NCI-H446 (cell line): ENCODE measurements around the gene MANSC4.

Experiments used
- DNase-seq, 2 experiments: peaks; one replicate each; lab custom pipeline; 2025; lab: John Stamatoyannopoulos, UW

Gene MANSC4

DNA sequence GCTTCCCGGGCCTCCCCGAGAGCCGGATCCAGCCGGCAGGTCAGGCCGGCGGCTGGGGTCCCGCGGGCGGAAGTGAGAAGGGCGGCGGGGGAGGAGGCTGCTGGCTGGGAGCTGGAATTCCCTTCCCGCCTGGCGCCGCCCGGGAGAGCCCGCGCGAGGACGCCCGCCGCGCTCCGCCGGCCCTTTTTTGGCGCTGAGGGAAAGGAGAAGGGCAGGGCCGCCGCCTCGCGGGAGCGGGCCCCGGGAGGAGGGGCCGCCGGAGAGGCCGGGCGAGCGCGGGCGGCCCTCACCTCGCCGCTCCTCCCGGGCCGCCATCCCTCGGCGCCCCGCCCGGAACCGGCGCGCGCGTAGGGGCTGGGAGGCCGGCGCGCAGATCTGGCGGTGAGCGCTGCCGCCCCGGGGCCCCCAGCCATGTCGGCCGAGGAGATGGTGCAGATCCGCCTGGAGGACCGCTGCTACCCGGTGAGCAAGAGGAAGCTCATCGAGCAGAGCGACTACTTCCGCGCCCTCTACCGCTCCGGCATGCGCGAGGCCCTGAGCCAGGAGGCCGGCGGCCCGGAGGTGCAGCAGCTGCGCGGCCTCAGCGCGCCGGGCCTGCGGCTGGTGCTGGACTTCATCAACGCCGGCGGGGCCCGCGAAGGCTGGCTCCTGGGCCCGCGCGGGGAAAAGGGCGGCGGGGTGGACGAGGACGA is at the start of gene MANSC4, which contains the start of gene KLHL42:
TSS of gene MANSC4 (minus strand) at position 317 of the 692 bp plus-strand sequence. CDS start 8,960 bp downstream, outside the sequence.
TSS of gene KLHL42 (plus strand) at position 314 of the 692 bp plus-strand sequence. CDS start at position 412, 98 bp downstream.
- DNase-seq = peak; percentile 13 to 71

DNA sequence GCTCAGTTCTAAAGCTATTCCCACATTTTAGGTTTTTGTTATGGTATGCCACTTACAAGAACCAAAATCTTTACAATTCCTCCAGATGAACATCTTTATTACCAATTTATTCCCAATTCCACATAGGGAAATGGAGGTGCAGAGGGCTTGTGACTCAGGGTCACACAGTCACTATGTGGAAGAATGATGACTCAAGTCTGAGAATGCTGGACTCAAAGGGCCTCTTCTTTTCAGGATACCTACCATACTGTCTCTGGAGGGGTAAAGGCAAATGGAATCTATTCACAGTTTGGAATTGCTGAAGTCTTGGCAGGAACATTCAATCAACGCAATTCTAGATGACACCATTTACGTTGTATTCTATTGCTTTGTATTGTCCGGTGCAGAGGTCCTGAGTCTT is 48.2 kb upstream of the MANSC4 start:
- no peak for DNase-seq

DNA sequence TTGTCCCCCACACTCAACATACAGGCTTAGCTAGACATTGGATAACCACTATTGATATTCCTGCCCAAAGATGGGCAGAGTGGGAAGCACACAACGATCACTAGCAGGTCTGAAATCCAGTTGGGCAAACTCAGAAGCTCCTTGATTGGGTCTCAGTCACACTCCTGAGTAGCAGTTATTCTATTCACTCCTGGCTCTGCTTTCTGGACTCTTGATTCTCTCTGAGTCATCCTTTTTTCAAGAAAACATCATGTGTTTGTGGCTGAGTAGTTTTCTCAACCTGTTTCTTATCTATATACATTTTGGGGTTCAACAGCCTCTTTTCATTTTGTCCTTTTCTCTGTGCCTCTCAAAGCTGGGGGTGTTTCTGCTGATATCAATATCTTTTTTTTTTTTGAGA is 46.0 kb upstream of the MANSC4 start:
- DNase-seq = no peak

DNA sequence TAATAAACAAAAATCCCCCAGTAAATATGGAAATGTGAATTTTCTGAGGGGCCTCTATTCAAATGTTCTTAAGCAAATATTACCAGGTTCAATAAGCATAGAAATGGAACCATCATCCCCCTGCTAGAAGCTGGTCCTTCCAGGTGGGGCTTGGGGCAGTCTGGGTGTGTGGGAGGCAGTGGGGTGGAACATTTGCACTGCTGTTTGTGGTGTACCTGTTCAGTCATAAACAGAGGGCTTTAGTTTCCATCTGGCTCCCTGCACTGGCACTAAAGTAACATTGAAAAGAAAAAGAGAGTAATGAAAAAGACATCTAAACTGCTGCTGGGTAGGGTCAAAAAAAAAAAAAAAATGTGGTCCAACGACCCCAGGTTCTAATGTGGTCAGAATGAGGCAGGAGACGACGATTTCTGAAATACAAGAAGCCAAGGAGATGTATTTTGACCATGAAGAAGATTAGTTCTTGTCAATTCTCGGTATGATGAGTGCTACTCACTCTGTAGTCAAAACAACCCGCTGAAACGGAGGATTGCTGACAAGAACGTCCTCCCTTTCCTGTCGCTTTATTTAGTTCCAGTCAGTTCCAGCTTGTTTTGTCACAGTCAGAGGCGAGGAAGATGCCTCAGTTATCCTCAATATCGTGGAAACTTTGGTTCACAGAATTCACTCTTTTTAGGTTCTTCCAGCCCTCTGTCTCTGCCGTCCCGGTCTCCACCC is 44.2 kb upstream of the MANSC4 start:
- no peak for DNase-seq

DNA sequence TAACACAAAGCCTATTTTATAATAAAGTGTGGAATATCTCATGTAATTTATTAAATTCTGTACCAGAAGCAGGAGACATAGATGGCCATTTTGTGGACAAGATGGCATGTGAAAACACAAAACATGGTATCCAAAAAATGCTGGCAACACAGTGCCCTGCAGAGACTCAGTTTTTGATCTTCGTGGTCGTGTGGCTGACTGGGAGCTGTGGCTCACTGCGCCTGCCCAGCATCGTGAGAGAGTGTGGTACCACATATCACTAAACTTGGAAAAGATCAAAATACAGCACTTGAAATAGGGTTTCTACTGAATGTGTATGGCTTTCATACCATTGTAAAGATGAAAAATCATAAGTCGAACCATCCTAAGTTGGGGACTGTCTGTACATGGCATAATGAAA is 43.0 kb upstream of the MANSC4 start:
- no peak for DNase-seq

DNA sequence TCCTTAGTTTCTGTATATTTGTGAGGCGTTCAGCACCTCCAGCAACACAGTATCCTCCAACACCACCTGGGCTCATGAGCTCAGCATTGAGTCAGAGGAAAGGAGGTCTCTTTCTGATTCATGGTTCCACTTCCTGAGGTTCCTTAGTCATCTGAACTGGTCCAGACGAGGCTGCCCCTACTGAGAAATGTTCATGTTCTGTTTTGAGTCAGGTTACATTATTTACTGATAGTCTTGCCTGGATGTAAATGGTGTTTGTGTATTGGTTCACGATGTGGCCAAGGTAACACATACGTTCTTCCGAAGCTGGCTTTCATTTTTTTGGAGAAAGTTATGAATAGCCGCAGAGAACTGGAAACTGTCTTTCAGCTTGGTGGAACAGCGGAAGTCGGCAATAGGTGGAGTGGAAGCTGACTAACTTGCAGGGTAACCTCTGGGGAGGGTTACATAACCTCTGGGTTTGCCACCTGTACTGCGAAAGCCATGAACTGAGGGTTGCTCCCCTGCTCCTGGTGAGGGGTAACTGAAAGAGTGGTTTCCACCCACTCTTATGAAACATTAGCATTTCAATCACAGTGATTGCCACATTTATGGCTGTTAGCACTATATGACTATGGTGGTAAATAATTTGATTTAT is 42.2 kb upstream of the MANSC4 start:
- DNase-seq = no peak

DNA sequence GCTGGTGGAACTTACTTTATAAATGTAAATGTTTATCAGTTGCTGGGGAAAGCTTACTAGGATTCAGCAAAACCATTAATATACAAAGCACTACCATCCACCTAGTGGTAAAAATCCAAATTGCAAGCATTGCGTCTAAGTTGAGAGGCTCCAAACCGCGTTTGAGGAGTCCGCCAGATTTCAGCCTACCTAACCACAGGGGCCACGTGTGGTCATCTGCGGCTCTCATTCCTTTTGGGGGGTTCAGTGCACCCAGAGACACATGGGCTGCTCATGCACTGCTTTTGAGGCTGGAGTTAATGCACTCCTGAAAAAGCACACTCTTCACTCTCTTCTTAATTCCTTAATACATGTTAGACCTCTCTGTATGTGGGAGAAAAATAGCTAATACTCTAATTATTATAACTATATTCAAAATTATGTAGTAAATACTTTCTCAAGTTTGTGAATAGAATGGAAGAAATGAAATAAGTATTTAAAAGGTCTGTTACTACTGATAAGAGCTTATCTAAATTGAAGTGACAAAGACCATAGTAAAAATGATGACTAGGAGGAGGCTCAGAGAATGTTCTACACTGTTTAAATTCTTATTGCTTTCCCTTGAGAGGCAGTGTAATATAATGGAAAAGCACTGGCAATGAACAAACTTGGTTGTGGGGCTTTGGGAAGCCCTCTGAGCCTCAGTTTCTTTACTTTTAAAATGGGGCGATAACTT is 41.4 kb upstream of the MANSC4 start:
- DNase-seq = peak in 1 of 2 experiments; percentile 63

DNA sequence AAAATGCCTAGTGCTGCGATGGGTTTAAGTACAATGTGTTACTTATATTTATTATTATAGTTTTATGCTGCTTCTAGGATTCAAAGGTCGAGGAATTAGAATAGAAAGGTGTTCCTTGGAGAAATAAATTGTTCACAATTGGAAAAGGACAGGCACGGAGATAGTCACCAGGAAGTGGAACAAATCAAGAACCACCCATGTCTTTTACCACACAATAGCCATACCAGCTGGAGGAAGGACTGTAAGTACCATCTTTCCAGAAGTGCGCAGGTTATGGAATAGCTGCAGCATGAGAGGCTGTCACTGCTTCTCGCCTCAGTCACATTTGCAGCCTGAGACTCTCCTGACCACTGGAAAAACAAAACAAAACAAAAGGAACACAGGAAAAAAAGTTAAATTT is 40.5 kb upstream of the MANSC4 start:
- no peak for DNase-seq

DNA sequence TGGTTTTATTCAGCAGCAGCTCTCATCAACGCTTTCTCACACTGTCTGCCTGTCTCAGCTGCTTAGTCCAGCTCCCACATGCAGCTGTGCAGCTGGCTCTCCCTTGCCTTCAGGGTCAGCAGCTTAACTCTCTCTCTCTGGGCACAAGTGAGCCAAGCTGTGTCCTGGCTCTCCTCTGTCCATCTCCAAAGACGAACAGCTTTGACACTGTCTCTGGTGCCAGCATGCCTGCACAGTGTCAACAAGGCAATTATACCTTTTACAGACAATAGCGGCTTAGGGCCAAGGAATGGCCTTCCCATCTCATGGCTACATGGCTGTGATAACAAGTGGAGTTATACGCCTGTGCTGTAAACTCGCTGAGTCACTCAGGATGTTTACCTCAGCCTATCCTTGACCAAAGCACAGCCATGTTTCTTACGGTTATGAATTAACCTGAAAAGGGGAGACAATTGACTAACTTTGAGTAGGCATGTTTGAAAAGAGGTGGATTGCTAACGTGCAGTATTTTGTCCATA is 38.4 kb upstream of the MANSC4 start:
- no peak for DNase-seq

DNA sequence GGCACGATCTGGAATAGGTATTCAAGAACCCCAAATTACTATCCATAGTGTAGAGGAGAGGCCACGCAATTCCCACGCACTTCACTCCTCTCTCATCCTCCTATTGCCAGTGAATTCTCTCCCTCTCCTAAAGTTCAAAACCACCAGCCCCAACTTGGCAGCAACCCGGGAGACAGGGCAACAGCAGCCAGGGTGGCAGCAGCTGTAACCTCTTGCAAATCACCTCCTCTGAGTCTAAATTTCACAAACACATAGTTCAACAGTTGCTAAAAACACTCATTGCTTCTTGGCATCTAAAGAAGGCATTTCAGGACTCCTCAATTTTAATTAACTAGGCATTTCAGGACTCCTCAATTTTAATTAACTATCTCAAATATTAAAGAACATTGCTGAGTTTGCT is 37.7 kb upstream of the MANSC4 start:
- DNase-seq = no peak

DNA sequence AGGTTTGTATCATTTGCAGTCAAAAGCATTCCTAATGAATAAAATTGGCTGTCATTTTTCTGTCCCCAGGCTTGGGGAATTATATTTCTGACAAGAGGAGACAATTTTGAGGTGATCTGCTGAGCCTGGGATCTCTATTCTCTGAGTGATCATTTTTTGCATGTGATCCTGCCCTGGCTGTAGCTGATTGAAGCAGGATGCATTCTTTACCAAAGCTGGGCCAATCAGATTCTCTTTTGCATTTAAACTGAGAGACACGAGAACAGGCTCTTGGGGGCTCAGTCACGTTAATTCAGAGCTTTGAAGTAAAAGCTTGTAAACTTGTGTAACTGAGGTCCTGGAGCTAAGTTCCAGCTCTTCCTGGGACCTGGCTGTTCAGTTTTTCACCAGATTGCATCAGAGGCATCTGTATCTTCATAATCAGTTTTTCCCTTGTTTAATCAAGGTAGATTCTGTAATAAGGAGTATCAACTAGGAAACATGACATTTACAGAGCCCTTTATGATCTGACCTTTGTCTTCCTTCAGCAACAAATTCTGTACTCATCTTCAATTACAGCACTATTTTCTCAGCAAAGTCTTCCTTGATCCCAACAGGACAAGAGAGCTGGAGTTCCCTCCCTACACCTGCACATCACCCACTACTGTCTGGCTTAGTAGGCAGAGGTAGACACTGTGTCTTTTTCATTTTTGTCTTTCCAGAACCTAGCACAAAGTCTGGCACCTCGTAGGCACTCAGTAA is 35.0 kb upstream of the MANSC4 start:
- DNase-seq = no peak

DNA sequence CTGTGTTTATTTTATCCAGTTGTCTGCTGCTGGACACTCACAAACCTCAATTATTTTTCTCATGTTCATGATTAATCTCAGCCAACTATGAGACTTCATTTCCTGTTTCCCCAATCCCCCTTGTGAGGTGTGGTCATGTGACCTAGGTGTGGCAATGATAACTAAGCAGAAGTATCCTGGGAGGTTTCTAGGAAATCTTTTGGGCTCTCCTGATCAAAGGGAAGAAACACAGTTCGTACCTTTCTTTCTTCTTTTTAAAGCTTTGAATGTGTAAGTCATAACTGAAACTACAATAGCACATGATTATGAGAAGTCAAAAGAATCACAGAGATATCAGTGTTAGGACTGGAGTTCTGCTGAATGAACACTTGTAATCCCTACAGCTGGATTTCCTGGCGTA is 34.4 kb upstream of the MANSC4 start:
- DNase-seq = no peak

DNA sequence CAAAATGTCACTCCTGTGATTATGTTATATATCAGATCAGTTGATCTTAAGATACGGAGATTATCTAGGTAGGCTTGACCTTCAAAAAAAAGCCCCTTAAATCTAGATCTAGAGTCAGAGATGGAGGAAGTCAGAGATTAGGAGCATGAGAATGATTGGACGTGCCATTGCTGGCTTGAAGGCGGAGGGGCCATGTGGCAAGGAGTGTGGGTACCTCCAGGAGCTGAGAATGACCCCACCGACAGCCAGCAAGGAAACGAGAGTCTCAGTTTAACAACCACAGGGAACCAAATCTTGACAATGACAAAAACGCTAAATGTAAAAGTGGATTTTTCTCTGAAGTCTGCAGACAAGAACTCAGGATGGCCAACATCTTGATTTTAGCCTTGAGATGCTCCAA is 32.5 kb upstream of the MANSC4 start:
- no peak for DNase-seq

DNA sequence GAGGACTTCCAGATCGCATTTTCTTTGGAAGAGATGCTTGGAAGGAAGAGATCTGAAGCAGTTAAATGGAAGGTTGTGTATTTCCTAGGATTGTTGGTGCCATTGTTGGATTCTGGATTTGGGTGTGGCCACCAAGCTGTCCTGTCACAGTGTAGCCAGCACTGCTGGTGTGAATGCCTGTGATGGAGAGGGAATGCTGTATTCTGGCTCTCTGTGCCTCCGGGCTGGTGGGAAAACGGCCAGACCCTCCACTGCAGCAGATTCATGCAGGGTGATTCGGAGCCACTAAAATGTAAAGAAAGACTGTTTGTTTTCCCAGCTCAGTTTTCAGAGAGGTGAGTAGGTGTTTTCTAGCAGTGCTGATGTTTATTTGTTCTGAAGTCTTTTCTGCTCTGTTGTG is 30.7 kb upstream of the MANSC4 start:
- no peak for DNase-seq

DNA sequence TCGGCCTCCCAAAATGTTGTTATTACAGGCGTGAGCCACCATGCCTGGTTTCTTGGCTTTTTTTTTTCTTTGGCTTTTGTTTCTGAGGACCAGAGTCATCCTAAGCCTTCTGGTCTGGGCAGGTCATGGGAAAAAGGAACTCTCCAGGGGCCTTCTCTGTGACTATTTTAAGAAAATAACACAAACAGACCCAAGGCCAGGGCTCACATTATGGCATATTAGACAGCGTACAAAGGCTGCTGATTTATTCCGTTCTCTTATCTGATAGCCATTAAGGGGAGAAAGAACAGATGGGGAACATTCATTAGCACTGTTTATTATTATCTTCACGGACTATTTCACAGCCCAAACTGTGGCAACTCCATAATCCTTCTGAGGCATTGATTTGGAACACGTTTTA is 28.8 kb upstream of the MANSC4 start:
- peak in 1 of 2 experiments; percentile 4 for DNase-seq

DNA sequence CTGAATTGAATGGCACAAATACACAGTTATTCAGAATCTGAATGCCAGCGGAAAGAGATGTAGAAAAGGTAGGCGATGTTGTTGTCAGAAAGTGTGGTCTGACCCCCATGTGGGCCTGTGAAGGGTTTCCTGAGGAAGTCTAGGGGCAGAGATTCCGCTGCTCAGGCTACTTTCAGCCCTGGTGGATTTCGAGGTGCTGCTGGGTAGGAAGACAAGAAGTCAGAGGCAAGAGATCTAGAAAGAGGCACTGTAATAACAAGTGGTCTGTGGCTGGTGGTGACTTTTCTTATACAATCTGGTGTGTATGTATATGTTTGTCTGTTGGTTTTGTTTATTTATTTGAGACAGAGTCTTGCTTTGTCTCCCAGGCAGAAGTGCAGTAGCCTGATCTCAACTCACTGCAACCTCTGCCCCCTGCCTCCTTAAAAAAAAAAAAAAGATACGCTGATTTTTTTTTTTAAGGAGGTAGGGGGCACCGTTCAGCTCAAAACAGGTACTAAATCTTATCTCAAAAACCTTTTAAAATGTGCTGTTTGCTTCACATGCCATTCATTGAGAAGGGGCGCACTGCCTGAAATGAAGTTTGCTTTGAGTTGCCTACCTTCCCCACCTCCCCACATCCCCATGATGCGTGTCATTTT is 27.1 kb upstream of the MANSC4 start:
- DNase-seq = no peak

DNA sequence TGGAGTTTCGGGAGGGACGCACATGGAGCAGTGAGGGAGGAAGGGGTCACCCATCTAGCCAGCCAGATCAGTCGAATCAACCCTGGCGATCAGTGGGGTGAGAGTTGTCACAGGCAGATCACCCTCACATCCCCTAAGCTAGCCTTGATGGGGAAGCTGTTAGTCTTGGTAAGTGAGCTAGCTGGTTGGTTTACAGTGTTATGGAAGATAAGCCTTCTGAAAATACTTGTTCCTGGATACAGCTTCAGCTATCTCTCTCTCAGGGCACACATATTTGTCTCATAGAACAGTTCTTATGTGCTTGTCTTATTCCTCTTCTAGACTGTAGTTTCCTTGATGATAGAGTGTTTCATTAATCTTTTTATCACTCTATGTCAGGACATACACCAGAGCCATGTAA is 26.2 kb upstream of the MANSC4 start:
- DNase-seq = no peak

DNA sequence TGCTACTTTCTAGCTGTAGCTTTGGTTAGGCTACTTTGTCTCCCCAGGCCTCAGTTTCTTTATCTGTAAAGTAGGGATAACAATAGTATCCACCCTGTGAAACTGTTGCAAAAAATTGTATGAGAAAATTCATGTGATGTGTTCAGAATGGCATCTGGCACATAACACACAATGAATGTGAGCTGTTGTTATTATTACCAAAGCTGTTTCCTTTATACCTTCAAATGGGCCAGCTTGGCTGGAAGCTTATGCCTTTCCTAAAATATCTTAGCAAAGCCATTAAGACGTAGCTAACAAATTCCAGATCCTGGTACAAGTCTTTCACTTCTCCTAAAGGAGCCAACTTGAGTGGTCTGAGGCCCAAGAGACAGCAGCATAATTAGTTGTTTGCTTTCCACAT is 25.2 kb upstream of the MANSC4 start:
- no peak for DNase-seq

DNA sequence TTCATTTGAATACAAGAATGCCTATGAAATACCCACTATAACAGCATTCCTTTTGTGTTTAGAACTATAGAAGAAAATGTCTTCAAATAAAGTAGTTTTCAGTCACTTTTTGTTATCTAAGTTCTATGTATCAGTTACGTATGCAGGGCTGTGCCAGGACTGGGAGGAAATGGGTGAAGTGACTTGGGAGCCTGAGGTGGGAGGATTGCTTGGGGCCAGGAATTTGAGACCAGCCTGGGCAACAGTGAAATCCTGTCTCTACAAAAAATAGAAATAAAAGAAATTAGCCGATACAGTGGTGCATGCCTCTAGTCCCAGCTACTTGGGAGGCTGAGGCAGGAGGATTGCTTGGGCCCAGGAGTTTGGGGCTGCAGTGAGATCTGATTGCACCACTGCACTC is 22.9 kb upstream of the MANSC4 start:
- no peak for DNase-seq

DNA sequence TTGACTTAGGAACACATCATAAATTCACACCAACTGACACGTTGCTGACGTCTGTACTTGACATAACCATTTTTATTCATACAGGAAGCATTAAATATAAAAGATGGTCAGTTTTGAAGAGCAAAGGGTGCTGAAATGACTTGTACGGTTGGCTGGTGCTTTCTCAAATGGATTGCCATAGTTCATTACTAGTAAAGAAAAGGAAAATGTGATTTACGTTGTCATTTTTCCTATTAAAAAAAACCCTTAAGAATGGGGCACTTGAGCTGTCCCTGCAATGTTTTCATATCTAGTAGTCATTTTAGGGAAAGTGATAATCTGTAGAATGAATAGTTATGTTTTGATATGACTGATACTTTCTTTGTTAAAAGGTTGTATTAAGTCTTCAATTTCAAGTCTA is 22.5 kb upstream of the MANSC4 start:
- no peak for DNase-seq

DNA sequence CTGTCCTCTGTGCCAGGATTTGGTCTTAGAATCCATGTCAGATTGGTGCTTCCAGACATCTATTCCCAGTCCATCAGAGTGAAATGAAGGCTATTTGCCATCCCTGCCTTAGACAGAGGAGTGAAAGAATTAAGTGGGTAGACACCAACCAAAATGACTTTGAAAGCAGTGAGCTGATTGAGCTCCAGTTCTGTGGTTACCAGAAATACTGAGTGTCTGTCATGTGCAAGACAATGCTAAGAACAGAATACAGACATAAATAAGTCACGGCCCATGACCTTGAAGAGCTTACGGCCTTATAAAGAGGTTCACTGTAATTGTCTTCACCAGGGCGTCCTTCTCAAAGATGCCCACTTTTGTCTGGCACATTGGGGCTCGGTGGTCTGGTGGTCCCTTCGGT is 21.6 kb upstream of the MANSC4 start:
- DNase-seq = no peak
